Choroid plexus epithelial cell (primary cell): ENCODE results near the gene CCDC81.

Source experiments
- DNase-seq: peaks from one replicate; pipeline ENCODE4 v3.0.0-alpha.2; 2010; ENCODE audit warnings: low read depth
- H3K4me3 ChIP-seq: 2 replicates; pipeline ENCODE4 v1.5.1; 2011; ENCODE audit warnings: low read depth, mild to moderate bottlenecking, control low read depth, low read length, moderate library complexity
- TF ChIP-seq, protein P1 (sequence below): conservative IDR thresholded peaks from 2 replicates; pipeline ENCODE4 v1.5.1; 2011; ENCODE audit warnings: low read depth, mild to moderate bottlenecking, control low read depth, inconsistent platforms, low read length, moderate library complexity

The CCDC81 gene

GRCh38 chr11:86456075-86456939 is 81.6 kb downstream of the CCDC81 start:
- TF ChIP-seq, protein P1, sequence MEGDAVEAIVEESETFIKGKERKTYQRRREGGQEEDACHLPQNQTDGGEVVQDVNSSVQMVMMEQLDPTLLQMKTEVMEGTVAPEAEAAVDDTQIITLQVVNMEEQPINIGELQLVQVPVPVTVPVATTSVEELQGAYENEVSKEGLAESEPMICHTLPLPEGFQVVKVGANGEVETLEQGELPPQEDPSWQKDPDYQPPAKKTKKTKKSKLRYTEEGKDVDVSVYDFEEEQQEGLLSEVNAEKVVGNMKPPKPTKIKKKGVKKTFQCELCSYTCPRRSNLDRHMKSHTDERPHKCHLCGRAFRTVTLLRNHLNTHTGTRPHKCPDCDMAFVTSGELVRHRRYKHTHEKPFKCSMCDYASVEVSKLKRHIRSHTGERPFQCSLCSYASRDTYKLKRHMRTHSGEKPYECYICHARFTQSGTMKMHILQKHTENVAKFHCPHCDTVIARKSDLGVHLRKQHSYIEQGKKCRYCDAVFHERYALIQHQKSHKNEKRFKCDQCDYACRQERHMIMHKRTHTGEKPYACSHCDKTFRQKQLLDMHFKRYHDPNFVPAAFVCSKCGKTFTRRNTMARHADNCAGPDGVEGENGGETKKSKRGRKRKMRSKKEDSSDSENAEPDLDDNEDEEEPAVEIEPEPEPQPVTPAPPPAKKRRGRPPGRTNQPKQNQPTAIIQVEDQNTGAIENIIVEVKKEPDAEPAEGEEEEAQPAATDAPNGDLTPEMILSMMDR = peak; percentile 96
- peak; percentile 90 for DNase-seq
- no peak overlapping the region for H3K4me3 ChIP-seq

- DNase-seq = no peak
- TF ChIP-seq, protein P1 = no peak
- no peak overlapping the region for H3K4me3 ChIP-seq
These were observed 83.8 kb downstream of the CCDC81 start for GRCh38 chr11:86458294-86459001.

DNA sequence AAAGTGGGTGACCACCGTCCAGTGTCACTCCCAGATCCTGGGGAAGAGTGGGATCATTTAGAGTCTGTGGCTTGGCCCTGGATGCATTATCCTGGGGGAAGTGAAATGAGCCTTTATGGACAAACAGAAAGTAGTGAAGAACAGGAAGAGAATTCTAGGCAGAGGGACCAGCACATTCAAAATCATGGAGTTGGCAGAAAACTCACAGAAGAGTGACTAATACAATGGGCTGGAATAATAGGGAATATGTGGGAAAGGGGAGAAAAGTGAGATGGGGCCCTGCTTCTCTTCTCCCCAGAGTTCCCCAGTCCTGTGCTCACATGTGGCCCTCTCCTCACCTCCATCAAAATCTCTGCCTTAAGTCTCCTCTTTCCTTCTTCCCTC is 84.3 kb downstream of the CCDC81 start:
- no peak for DNase-seq
- TF ChIP-seq, protein P1 = no peak
- no peak overlapping the region for H3K4me3 ChIP-seq

DNA sequence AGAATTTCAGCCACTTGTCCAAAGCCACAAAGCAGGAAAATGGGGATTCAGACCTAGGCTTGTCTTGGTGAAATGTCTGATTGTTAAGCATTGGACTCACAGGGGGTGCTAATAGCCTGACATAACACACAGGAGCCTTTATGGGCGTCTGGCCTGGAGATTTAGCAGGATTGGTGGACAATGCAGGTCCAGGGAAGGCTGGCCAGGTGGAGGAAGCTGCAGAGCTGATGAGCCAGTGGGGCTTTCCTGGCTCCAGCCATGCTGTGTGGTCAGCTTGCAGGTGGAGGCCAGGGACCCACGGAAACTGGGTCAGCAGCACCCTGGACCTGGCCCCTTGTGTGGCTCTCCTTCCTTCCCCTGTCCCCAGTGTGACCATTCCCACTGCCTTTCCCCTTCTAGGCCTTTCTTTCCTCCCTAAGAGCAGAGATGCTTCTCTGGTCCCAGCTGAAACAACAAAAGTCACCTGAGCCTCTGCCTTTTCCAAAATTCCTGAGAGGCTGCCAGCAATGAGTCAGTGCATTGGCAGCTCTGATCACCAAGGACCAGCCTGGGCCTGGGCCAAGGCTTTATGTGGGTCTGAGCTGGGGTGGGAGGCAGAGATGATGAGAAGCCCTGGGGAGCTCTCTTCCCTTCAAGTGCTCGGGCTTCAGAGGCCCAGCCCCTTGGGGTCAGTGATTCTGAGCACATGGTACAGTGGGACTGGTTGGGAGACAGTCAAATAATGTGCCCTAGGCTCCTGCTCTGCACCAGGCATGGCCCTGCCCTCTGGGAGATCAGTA is 85.2 kb downstream of the CCDC81 start:
- DNase-seq = peak; percentile 94
- no peak overlapping the region for H3K4me3 ChIP-seq
- TF ChIP-seq, protein P1 = peak; percentile 21

- H3K4me3 ChIP-seq = no peak overlapping the region
- TF ChIP-seq, protein P1 = peak; percentile 19
- DNase-seq = peak; percentile 73
These were observed 86.0 kb downstream of the CCDC81 start for GRCh38 chr11:86460461-86461385.

GRCh38 chr11:86461892-86462291 is 87.2 kb downstream of the CCDC81 start:
- no peak for DNase-seq
- H3K4me3 ChIP-seq = no peak overlapping the region
- TF ChIP-seq, protein P1 = no peak
